DMS53 treated with DMSO at 0.1 percent for 48 hours (cell line): ENCODE measurements around the gene TNRC6C.

Source experiments
- DNase-seq: peaks from one replicate; lab custom pipeline; 2025; ENCODE audit not compliant: unreplicated experiment; lab: John Stamatoyannopoulos, UW

TNRC6C gene

GRCh38 chr17:78148286-78149016, 189.9 kb downstream of the TNRC6C start:
- DNase-seq = no peak

GRCh38 chr17:78151514-78152008, 193.1 kb downstream of the TNRC6C start:
- no peak for DNase-seq

GRCh38 chr17:78154903-78155811, 196.7 kb downstream of the TNRC6C start:
- DNase-seq = no peak
